Measurements from ENCODE around the gene CHST15. TPM values are rescaled to one million over a fixed set of nuclear protein-coding genes. Genes with fewer than 3 reads are reported as not detected.

The CHST15 gene
- total and polyA plus RNA-seq, 2 of the 13 experiments (the other 11 are each of a cell fraction or from before 2014, with no cell fraction given): 1.4 to 94.7 TPM

- TF ChIP-seq PHF8 (CRISPR knock-in tag; IDR thresholded peaks at IDR 0.05) (no peak), ZNF710 (CRISPR knock-in tag; IDR thresholded peaks at IDR 0.05; ENCODE audit: borderline replicate concordance) (peak; percentile 73; the same call in 1 of the 2 replicates), IRF1 (CRISPR knock-in tag; IDR thresholded peaks at IDR 0.05; ENCODE audit: low read depth) (no peak), ZNF773 (CRISPR knock-in tag; IDR thresholded peaks at IDR 0.05; ENCODE audit: borderline replicate concordance) (no peak), FOXC1 (CRISPR knock-in tag; IDR thresholded peaks at IDR 0.05; ENCODE audit: borderline replicate concordance) (peak; percentile 2; the same call in 1 of the 2 replicates), KLF12 (CRISPR knock-in tag; IDR thresholded peaks at IDR 0.05; ENCODE audit: borderline replicate concordance) (0 out of 2 replicates have a peak, but pooled peaks have one; percentile 53)
Measured at GRCh38 chr10:124042656-124043309, 50.6 kb downstream of the CHST15 start (continued).

GRCh38 chr10:124041675-124042445 lies 51.5 kb downstream of the CHST15 start:
- Histone ChIP-seq H3K79me2 (ENCODE audit: insufficient read depth, low read length) (peaks cover 21% of the 10 kb centered on the region), H4K20me1 (ENCODE audit: insufficient read depth, low read length) (no peaks in the 10 kb centered on the region), H3K27ac (ENCODE audit: extremely low read length, insufficient read depth, low read length) (peak overlapping the region; percentile 74), H2AFZ (ENCODE audit: low read length) (no peak overlapping the region), H3K27me3 (ENCODE audit: control insufficient read depth in 1 of 2, insufficient read depth in 2 of 2, low read length in 2 of 2) (no peaks in the 10 kb centered on the region), H3K36me3 (replicated peaks in 1 of 2; ENCODE audit: control insufficient read depth in 1 of 2, insufficient read depth in 2 of 2, low read length in 2 of 2) (peaks cover 30 to 74% of the 10 kb centered on the region in 2 experiments), H3K9ac (ENCODE audit: insufficient read depth, low read depth, low read length) (peak overlapping the region; percentile 27; the same call in 1 of the 2 replicates), H3K9me3 (ENCODE audit: low read length) (no peaks in the 10 kb centered on the region), H3K4me2 (ENCODE audit: low read depth, low read length) (no peak overlapping the region), H3K4me3 (replicated peaks in 1 of 3; ENCODE audit: insufficient read depth in 1 of 3, low read depth in 2 of 3, low read length in 3 of 3) (no peak overlapping the region), H3K4me1 (ENCODE audit: insufficient read depth, low read length) (peaks cover 93% of the 10 kb centered on the region)
- BruUV-seq (replicated peaks): no TSS peak
- WGBS (ENCODE audit: low lambda C conversion rate): 99% methylated on average over 11 of the region's 11 CpGs
- POLR2A ChIA-PET: interaction anchor here (2.0 kb wide), 2 partner anchors 21 to 50 kb away, joined by 11 read pairs; no protein-coding TSS in a partner anchor
- no peak for FAIRE-seq
- in situ Hi-C loops (cut with HindIII; ENCODE audit: extremely low pct_ligation_motif_present, low pct_unique_long_range_greater_than_20kb) (no loop called here), intact Hi-C loops (cut with micrococcal nuclease; ENCODE audit: unreplicated experiment) (no loop called here)
- CTCF ChIA-PET (ENCODE audit: low intra/inter-chr PET ratio, low total read pairs): no interaction called here
- no peak for ATAC-seq
- peak; percentile 46; the same call in 1 of the 2 replicates for TF ChIP-seq ZNF687 (CRISPR knock-in tag; IDR thresholded peaks at IDR 0.05)
- TF ChIP-seq HCFC1 (IDR thresholded peaks at IDR 0.05; ENCODE audit: low read depth, low read length): no peak
- DNase-seq (ENCODE audit: low spot score): no peak

Data from HepG2 (cell line).